Heart left ventricle (tissue), 16 donors: Measurements from ENCODE around the gene APOE. TPM values are rescaled to one million over a fixed set of nuclear protein-coding genes. Genes with fewer than 3 reads are reported as not detected.

Source experiments
- ATAC-seq, 4 donors: fragments of 200-7000 bp; cut with Tn5 transposase; one replicate each; pipeline ENCODE4 v1.9.1; 2020 to 2022; ENCODE audit warnings: moderate library complexity in 4 of 4, mild to moderate bottlenecking in 3 of 4, moderate number of reproducible peaks in 1 of 4
- DNase-seq, 5 donors: peaks; one replicate each; pipeline ENCODE4 v3.0.0-alpha.2; 2020
- H3K27ac ChIP-seq, 12 donors: fragments of 200-600 bp; sonication (generic) in 4 of 12; one replicate each; pipeline versions ENCODE4 v1.5.0 to v1.8.0; 2016 to 2022; ENCODE audit warnings: mild to moderate bottlenecking in 2 of 12
- H3K27me3 ChIP-seq, 9 donors: fragments of 200-600 bp; sonication (generic) in 2 of 9; one replicate each; pipeline versions ENCODE4 v1.5.1 to v1.8.0; 2016 to 2022; ENCODE audit warnings: mild to moderate bottlenecking in 3 of 9
- H3K36me3 ChIP-seq, 9 donors: fragments of 200-600 bp; sonication (generic) in 2 of 9; one replicate each; pipeline versions ENCODE4 v1.5.0 to v1.8.0; 2018 to 2022; ENCODE audit warnings: mild to moderate bottlenecking in 2 of 9
- H3K4me1 ChIP-seq, 12 donors: fragments of 200-600 bp; sonication (generic) in 4 of 12; one replicate each; pipeline versions ENCODE4 v1.5.0 to v1.8.0; 2016 to 2022; ENCODE audit warnings: mild to moderate bottlenecking in 3 of 12
- H3K4me3 ChIP-seq, 12 donors: fragments of 200-600 bp; sonication (generic) in 4 of 12; one replicate each; pipeline versions ENCODE4 v1.5.0 to v1.8.0; 2017 to 2022; ENCODE audit warnings: mild to moderate bottlenecking in 9 of 12, moderate library complexity in 4 of 12
- H3K9me3 ChIP-seq, 12 donors: fragments of 200-600 bp; sonication (generic) in 4 of 12; one replicate each; pipeline versions ENCODE4 v1.5.0 to v1.8.0; 2016 to 2022; ENCODE audit warnings: mild to moderate bottlenecking in 1 of 12
- CTCF ChIP-seq, 12 donors: fragments of 200-600 bp; sonication (generic) in 4 of 12; IDR thresholded peaks; one replicate each; pipeline versions ENCODE4 v1.5.0 to v1.8.0; 2018 to 2022; ENCODE audit warnings: antibody characterized with exemption in 12 of 12, mild to moderate bottlenecking in 5 of 12
- POLR2A ChIP-seq, 2 donors: fragments of 450-650 bp; IDR thresholded peaks; one replicate each; pipeline ENCODE4 v1.6.1; 2017; ENCODE audit warnings: antibody characterized with exemption in 2 of 2, mild to moderate bottlenecking in 2 of 2, moderate library complexity in 2 of 2
- WGBS, 4 donors: extraction: QIAGEN DNeasy Blood & Tissue Kit in 2 of 4; methylation state at CpG; one replicate each; pipeline versions ENCODE4 v1.1.5 to v1.1.7; 2013 to 2018; 5-methylcytosine and 5-hydroxymethylcytosine counted together
- intact Hi-C, 10 donors: fragments of 100-400 bp; cut with DNase I; formaldehyde crosslinking; loops; one replicate each; pipeline versions ENCODE4 v1.11.1 to v1.14.2; 2022
- polyA plus RNA-seq, 2 donors: library from polyadenylated mRNA; stranded (reverse); fragments of 200-250 nt; gene quantifications; one replicate each; pipeline ENCODE4 v1.2.3, GENCODE V29; 2013
- total RNA-seq, 9 donors: library from RNA; depleted of rRNA in 2 of 9; stranded (reverse); fragments of >200 nt in 2 of 9; fragmentation: NEBNext Ultra II Directional in 3 of 9; extraction: Animal tissue kit (Norgen Biotek cat#: 25700) in 3 of 9; gene quantifications; one replicate each; pipeline versions ENCODE4 v1.1.0 to v1.2.4, GENCODE V29; 2016 to 2023
- donor health status: ischemic (EF 13 %, LVEDD 7.1; RV severe dilation, severe dysfunction).
- donor health status: healthy with polysubstance abuse.
- donor health status: DM: no; HTN: yes; CAD: no.
- donor health status: DM: no; HTN: no; CAD: no.
- donor health status: ischemic (EF 25% LVEDD 6.9; RV normal size, moderate dysfunction).
- donor health status: ischemic (EF 25% LVEDD 5.7; RV mildly dilated, moderate dysfunction).
- donor health status: healthy.
- donor health status: DM: yes; HTN: yes; CAD: no.
- donor health status: ischemic (EF 35%, LVEDD 5.7; RV mildly dilated, moderate dysfunction).
- donor health status: nonischemic (EF 11% LVEDD 7.7; RV severe dilation, severe dysfunction).
- donor health status: DM: yes; HTN: yes; CAD: no.
- donor health status: PGD.
- donor health status: ischemic (EF 29% LVEDD 5.4; RV normal size, mild dysfunction).
- donor health status: nonischemic (EF 23%, LVEDD 6.1; RV moderate dilation, normal function).

APOE gene
- total and polyA plus RNA-seq, 11 donors, result 4.1 to 149 (median 33.2) TPM

GRCh38 chr19:44863990-44864389 lies 41.6 kb upstream of the APOE start:
- intact Hi-C loops, result no loop called here
- peaks cover 0 to 35% (median 10%) of the 10 kb centered on the region in 12 donors for H3K4me1 ChIP-seq

GRCh38 chr19:44865196-44865767 lies 40.3 kb upstream of the APOE start:
- peaks cover 0 to 45% (median 28%) of the 10 kb centered on the region in 9 donors for H3K36me3 ChIP-seq
- peak in 2 of 5 donors; percentile 19 to 61 for DNase-seq

More at GRCh38 chr19:44863990-44864389, 41.6 kb upstream of the APOE start:
- no peak for DNase-seq
- ATAC-seq, result no peak
- Histone ChIP-seq H3K27ac (no peak overlapping the region), H3K27me3 (no peaks in the 10 kb centered on the region), H3K4me3 (no peak overlapping the region), H3K36me3 (peaks cover 0 to 51% (median 33%) of the 10 kb centered on the region in 9 donors), H3K9me3 (no peaks in the 10 kb centered on the region)
- WGBS, 4 donors, result 94 to 98% (median 97%) methylated on average over 2 of the region's 2 CpGs
- TF ChIP-seq CTCF (IDR thresholded peaks at IDR 0.05) (no peak), POLR2A (IDR thresholded peaks at IDR 0.05) (no peak)

GRCh38 chr19:44866664-44867063 lies 38.9 kb upstream of the APOE start:
- intact Hi-C loops, result no loop called here
- 88 to 90% (median 89%) methylated on average over 4 of the region's 4 CpGs for WGBS, 4 donors
- H3K9me3 ChIP-seq, result no peaks in the 10 kb centered on the region
- no peak overlapping the region for H3K4me3 ChIP-seq
- ATAC-seq (no peak), DNase-seq (peak in 1 of 5 donors; percentile 35)
- TF ChIP-seq POLR2A (IDR thresholded peaks at IDR 0.05) (no peak), CTCF (IDR thresholded peaks at IDR 0.05) (no peak)
- H3K27me3 ChIP-seq, result no peaks in the 10 kb centered on the region
- H3K4me1 ChIP-seq, result peaks cover 0 to 51% (median 16%) of the 10 kb centered on the region in 12 donors
- peak overlapping the region in 2 of 12 donors; percentile 1 to 8 for H3K27ac ChIP-seq
- peaks cover 0 to 42% (median 22%) of the 10 kb centered on the region in 9 donors for H3K36me3 ChIP-seq

More at GRCh38 chr19:44865196-44865767, 40.3 kb upstream of the APOE start:
- intact Hi-C loops, result no loop called here
- Histone ChIP-seq H3K27me3 (no peaks in the 10 kb centered on the region), H3K4me3 (no peak overlapping the region), H3K27ac (no peak overlapping the region), H3K9me3 (no peaks in the 10 kb centered on the region), H3K4me1 (peaks cover 0 to 40% (median 16%) of the 10 kb centered on the region in 12 donors)
- no peak for ATAC-seq
- TF ChIP-seq POLR2A (IDR thresholded peaks at IDR 0.05) (no peak), CTCF (IDR thresholded peaks at IDR 0.05) (no peak)
- WGBS, 4 donors, result 90 to 93% (median 92%) methylated on average over 24 to 27 of the region's 27 CpGs

- Histone ChIP-seq H3K36me3 (peaks cover 0 to 50% (median 31%) of the 10 kb centered on the region in 9 donors), H3K27ac (peak overlapping the region in 6 of 12 donors; percentile 41 to 84 (median 68)), H3K4me3 (no peak overlapping the region)
Measured at GRCh38 chr19:44867578-44867977, 38.0 kb upstream of the APOE start.

More at GRCh38 chr19:44867578-44867977, 38.0 kb upstream of the APOE start:
- WGBS, 4 donors, result 87 to 94% (median 90%) methylated on average over 12 of the region's 12 CpGs
- H3K9me3 ChIP-seq, result no peaks in the 10 kb centered on the region
- no peaks in the 10 kb centered on the region for H3K27me3 ChIP-seq
- no peak for TF ChIP-seq POLR2A (IDR thresholded peaks at IDR 0.05)
- TF ChIP-seq CTCF (IDR thresholded peaks at IDR 0.05), result no peak
- H3K4me1 ChIP-seq, result peaks cover 0 to 56% (median 17%) of the 10 kb centered on the region in 12 donors
- no peak for ATAC-seq
- intact Hi-C loops, result no loop called here
- peak in 2 of 5 donors; percentile 10 to 48 for DNase-seq
